Fibroblast of villous mesenchyme (primary cell): ENCODE measurements around the gene MYRFL. TPM values are rescaled to one million over a fixed set of nuclear protein-coding genes. Genes with fewer than 3 reads are reported as not detected.

Experiments used
- DNase-seq: peaks from one replicate; pipeline ENCODE4 v3.0.0-alpha.2; 2010; ENCODE audit warnings: low read depth
- H3K4me3 ChIP-seq: 2 replicates; pipeline ENCODE4 v1.5.1; 2011; ENCODE audit warnings: low read depth, mild to moderate bottlenecking, low read length
- CTCF ChIP-seq: IDR thresholded peaks from 2 replicates; pipeline ENCODE4 v1.5.1; 2012; ENCODE audit warnings: low read depth, mild to moderate bottlenecking, low read length; ENCODE audit not compliant: insufficient read depth
- total RNA-seq: library from RNA; depleted of rRNA; stranded (reverse); fragments of >200 nt; gene quantifications from 2 replicates; pipeline ENCODE4 v1.2.3, GENCODE V29; 2012

MYRFL gene
- total RNA-seq, 1 donor, result not detected

GRCh38 chr12:69866698-69867097 is 41.7 kb downstream of the MYRFL start:
- DNase-seq, result no peak
- H3K4me3 ChIP-seq, result no peak overlapping the region
- no peak for TF ChIP-seq CTCF

GRCh38 chr12:69868695-69869094 is 43.7 kb downstream of the MYRFL start:
- TF ChIP-seq CTCF, result no peak
- DNase-seq, result no peak
- no peak overlapping the region for H3K4me3 ChIP-seq

GRCh38 chr12:69872804-69873203 is 47.8 kb downstream of the MYRFL start:
- peak; percentile 7 for DNase-seq
- no peak overlapping the region for H3K4me3 ChIP-seq
- TF ChIP-seq CTCF, result no peak

DNA sequence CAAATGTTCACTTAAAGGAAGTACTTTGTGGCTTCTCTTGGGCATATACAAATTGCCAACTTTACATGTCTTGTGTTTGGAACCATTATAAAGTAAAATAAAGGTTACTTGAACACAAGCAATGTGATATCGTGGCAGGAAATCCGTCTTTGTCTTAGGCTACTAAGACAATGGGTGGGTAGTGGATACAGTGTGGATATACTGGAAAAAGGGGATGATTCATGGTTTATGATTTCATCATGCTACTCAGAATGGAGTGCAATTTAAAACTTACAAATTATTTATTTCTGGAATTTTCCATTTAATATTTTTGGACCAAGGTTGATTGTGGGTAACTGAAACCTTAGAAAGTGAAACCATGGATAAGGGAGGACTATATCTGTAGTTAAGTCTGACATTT is 48.4 kb downstream of the MYRFL start:
- TF ChIP-seq CTCF, result no peak
- H3K4me3 ChIP-seq, result no peak overlapping the region
- DNase-seq, result no peak

DNA sequence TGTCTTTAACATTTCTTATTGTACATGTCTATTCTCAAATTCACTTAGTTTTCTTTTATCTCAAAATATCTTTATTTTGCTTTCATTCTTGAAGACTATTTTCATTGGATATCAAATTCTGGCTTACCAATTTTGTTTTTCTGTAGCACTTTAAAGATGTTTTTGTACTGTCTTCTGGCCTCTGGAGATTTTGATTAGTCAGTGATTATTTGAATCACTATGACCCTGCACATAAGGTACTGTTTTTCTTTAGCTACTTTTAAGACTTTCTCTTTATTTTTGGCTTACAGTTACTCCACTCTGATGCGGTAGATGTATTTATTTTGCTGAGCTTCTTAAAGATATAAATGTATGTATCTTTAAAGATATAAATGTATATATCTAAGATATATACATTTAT is 49.6 kb downstream of the MYRFL start:
- TF ChIP-seq CTCF, result no peak
- DNase-seq, result no peak
- no peak overlapping the region for H3K4me3 ChIP-seq

DNA sequence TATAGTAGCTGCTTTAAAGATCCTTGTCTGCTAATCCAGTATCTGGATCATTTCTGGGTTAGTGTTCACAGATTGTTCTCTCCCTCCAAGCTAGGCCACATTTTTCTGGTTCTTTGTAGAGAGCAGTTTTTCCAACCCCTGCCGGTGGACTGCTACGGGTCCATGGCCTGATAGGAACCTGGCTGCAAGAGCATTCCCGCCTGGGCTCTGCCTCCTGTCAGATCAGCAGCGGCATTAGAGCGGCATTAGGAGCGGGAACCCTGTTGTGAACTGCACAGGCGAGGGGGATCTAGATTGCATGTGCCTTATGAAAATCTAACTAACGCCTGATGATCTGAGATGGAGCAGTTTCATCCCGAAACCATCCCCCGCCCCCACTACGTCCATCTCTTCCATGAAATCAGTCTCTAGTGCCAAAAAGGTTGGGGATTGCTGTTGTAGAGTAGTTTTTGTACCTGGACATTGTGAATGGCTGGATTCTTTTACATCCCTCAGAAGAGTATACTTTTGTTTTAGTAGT is 50.4 kb downstream of the MYRFL start:
- H3K4me3 ChIP-seq, result no peak overlapping the region
- no peak for DNase-seq
- no peak for TF ChIP-seq CTCF

DNA sequence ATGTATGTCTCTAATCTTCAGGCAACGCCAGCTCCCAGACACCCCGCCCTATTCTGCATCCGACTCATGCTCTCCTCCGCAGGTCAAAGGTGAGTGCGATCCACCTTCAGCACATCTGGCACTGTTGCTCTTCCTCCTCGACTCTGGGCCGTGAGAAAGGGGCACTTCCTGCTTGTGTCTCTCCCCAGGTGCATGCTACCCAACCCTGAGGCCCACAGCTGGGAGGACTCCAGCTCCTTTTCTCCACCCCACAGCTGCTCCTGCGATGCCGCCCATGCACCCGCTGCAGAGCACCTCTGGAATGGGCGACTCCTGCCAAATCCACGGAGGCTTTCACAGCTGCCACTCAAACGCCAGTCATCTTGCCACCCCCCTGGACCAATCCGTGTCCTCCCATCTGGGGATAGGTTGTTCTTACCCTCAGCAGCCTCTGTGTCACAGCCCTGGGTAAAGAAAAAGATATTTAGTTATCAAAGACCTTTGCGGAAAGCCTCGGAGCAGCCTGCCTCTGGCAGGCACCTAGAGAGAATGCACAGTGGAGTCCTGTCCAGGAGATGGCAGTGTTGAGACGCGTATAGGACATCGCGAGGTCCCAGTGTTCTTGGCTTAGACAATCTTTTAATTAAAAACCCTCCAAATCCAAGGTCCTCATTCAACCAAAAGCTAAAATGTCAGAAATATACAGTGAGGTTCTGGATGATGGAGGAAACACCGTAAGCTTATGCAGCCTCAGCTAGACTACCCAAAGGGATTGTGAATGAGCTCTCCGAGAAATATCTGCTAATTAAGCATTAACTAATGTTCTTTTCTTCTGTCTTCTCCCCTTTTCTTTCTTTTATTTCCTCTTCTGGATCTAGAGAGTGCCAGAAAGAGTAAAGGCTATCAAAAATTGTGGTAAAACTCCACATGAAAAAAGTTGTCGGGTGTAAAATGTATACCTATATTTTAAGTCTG is 54.3 kb downstream of the MYRFL start:
- DNase-seq, result peak; percentile 68
- peak overlapping the region; percentile 7 for H3K4me3 ChIP-seq
- TF ChIP-seq CTCF, result peak; percentile 89
